ENCODE results near the gene OR13C4. TPM values are rescaled to one million over a fixed set of nuclear protein-coding genes. Genes with fewer than 3 reads are reported as not detected.

Gene OR13C4
- total RNA-seq, 1 experiment from 2014 or later: 0.24 TPM

DNA sequence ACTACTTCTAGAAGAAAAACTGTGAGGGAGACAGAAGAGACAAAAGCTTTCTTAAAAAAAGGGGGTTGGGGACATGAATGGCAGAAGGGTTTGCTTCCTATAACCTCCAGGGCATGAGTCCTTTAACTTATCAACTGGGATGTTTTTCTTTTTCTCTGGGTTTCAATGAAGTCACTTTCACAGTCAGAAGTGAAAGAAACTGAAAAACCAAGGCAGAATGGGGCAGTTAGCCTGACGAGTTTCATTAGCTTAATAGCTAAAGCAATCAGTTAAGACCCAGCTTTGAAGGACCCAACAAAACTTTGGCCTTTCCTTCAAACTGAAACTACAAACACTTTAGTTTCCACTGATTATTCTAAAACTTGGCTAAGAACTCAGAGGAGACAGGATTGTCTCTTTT is 37.3 kb upstream of the OR13C4 start (continued):
- no peak for TF ChIP-seq SP1 (CRISPR knock-in tag; conservative IDR thresholded peaks at IDR 0.05)
- TF ChIP-seq RELA (CRISPR knock-in tag; IDR thresholded peaks at IDR 0.05; ENCODE audit: borderline replicate concordance): no peak
- no peak for TF ChIP-seq JUN (CRISPR knock-in tag; IDR thresholded peaks at IDR 0.05)
- TF ChIP-seq TEAD4 (CRISPR knock-in tag; IDR thresholded peaks at IDR 0.05): no peak
- no peak for TF ChIP-seq ZNF219 (CRISPR knock-in tag; IDR thresholded peaks at IDR 0.05; ENCODE audit: borderline replicate concordance)

- Mint-ChIP-seq H3K9me3 (peaks cover 33% of the 10 kb centered on the region), H3K36me3 (peaks cover 11% of the 10 kb centered on the region; the same call in 1 of the 2 replicates), H3K27ac (peak overlapping the region; percentile 87), H3K4me1 (peaks cover 8% of the 10 kb centered on the region), H3K4me3 (no peak overlapping the region), H3K27me3 (ENCODE audit: low read depth) (no peaks in the 10 kb centered on the region)
- ATAC-seq (peak; percentile 95), DNase-seq (ENCODE audit: low spot score) (peak; percentile 23)
- ChIA-PET CTCF (no interaction called here), POLR2A (no interaction called here)
- TF ChIP-seq TEAD1 (CRISPR knock-in tag; IDR thresholded peaks at IDR 0.05) (no peak), ZNF396 (CRISPR knock-in tag; IDR thresholded peaks at IDR 0.05; ENCODE audit: borderline replicate concordance) (no peak), HMGA2 (CRISPR knock-in tag; IDR thresholded peaks at IDR 0.05) (no peak), NFYB (CRISPR knock-in tag; conservative IDR thresholded peaks at IDR 0.05; ENCODE audit: low read depth) (no peak), ATF6 (CRISPR knock-in tag; IDR thresholded peaks at IDR 0.05) (no peak)
- TF ChIP-seq, protein P1, sequence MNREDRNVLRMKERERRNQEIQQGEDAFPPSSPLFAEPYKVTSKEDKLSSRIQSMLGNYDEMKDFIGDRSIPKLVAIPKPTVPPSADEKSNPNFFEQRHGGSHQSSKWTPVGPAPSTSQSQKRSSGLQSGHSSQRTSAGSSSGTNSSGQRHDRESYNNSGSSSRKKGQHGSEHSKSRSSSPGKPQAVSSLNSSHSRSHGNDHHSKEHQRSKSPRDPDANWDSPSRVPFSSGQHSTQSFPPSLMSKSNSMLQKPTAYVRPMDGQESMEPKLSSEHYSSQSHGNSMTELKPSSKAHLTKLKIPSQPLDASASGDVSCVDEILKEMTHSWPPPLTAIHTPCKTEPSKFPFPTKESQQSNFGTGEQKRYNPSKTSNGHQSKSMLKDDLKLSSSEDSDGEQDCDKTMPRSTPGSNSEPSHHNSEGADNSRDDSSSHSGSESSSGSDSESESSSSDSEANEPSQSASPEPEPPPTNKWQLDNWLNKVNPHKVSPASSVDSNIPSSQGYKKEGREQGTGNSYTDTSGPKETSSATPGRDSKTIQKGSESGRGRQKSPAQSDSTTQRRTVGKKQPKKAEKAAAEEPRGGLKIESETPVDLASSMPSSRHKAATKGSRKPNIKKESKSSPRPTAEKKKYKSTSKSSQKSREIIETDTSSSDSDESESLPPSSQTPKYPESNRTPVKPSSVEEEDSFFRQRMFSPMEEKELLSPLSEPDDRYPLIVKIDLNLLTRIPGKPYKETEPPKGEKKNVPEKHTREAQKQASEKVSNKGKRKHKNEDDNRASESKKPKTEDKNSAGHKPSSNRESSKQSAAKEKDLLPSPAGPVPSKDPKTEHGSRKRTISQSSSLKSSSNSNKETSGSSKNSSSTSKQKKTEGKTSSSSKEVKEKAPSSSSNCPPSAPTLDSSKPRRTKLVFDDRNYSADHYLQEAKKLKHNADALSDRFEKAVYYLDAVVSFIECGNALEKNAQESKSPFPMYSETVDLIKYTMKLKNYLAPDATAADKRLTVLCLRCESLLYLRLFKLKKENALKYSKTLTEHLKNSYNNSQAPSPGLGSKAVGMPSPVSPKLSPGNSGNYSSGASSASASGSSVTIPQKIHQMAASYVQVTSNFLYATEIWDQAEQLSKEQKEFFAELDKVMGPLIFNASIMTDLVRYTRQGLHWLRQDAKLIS (CRISPR knock-in tag; IDR thresholded peaks at IDR 0.05; ENCODE audit: borderline replicate concordance): no peak
Observed at GRCh38 chr9:104556830-104557634, 30.0 kb upstream of the OR13C4 start.

DNA sequence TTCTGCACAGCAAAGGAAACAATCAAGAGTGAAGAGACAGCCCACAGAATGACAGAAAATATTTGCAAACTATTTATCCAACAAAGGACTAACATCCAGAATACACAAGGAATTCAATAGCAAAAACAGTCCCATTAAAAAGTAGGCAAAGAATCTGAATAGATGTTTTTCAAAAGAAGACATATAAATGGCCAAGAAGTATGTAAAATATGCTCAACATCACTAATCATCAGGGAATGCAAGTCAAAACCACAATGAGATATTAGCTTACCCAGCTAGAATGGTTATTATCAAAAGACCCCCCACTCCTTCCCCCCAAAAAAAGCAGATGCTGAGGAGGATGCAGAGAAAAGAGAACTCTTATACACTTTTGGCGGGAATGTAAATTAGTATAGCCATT is 28.5 kb upstream of the OR13C4 start:
- no peak overlapping the region for H3K4me3 Mint-ChIP-seq
- ATAC-seq (no peak), DNase-seq (ENCODE audit: low spot score) (no peak)
- POLR2A ChIA-PET: no interaction called here
- no peak overlapping the region for H3K27ac Mint-ChIP-seq
- H3K4me1 Mint-ChIP-seq: peaks cover 8% of the 10 kb centered on the region
- CTCF ChIA-PET: no interaction called here
- H3K27me3 Mint-ChIP-seq (ENCODE audit: low read depth): no peaks in the 10 kb centered on the region
- peaks cover 33% of the 10 kb centered on the region for H3K9me3 Mint-ChIP-seq
- peaks cover 11% of the 10 kb centered on the region; the same call in 1 of the 2 replicates for H3K36me3 Mint-ChIP-seq
- TF ChIP-seq MXD4 (CRISPR knock-in tag; IDR thresholded peaks at IDR 0.05; ENCODE audit: borderline replicate concordance) (no peak), GABPB1 (CRISPR knock-in tag; IDR thresholded peaks at IDR 0.05) (no peak), IRF1 (CRISPR knock-in tag; IDR thresholded peaks at IDR 0.05) (no peak), CDX4 (CRISPR knock-in tag; IDR thresholded peaks at IDR 0.05; ENCODE audit: borderline replicate concordance) (no peak), OVOL2 (CRISPR knock-in tag; IDR thresholded peaks at IDR 0.05; ENCODE audit: borderline replicate concordance) (no peak), ZNF317 (CRISPR knock-in tag; IDR thresholded peaks at IDR 0.05; ENCODE audit: borderline replicate concordance, low read depth) (no peak), ZNF396 (CRISPR knock-in tag; IDR thresholded peaks at IDR 0.05; ENCODE audit: borderline replicate concordance) (no peak), FOXJ3 (CRISPR knock-in tag; IDR thresholded peaks at IDR 0.05; ENCODE audit: borderline replicate concordance) (no peak), TEAD1 (CRISPR knock-in tag; IDR thresholded peaks at IDR 0.05) (no peak), NFYB (CRISPR knock-in tag; conservative IDR thresholded peaks at IDR 0.05; ENCODE audit: low read depth) (no peak), ATF2 (CRISPR knock-in tag; IDR thresholded peaks at IDR 0.05; ENCODE audit: borderline replicate concordance, low read depth) (no peak), ETV6 (CRISPR knock-in tag; IDR thresholded peaks at IDR 0.05) (no peak)
- TF ChIP-seq, protein P2, sequence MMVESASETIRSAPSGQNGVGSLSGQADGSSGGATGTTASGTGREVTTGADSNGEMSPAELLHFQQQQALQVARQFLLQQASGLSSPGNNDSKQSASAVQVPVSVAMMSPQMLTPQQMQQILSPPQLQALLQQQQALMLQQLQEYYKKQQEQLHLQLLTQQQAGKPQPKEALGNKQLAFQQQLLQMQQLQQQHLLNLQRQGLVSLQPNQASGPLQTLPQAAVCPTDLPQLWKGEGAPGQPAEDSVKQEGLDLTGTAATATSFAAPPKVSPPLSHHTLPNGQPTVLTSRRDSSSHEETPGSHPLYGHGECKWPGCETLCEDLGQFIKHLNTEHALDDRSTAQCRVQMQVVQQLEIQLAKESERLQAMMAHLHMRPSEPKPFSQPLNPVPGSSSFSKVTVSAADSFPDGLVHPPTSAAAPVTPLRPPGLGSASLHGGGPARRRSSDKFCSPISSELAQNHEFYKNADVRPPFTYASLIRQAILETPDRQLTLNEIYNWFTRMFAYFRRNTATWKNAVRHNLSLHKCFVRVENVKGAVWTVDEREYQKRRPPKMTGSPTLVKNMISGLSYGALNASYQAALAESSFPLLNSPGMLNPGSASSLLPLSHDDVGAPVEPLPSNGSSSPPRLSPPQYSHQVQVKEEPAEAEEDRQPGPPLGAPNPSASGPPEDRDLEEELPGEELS (CRISPR knock-in tag; IDR thresholded peaks at IDR 0.05): no peak

Measured in WTC11 (cell line).